HG03378 (cell line): ENCODE results near the gene CBX7.

Source experiments
- ATAC-seq: cut with Tn5 transposase; IDR thresholded peaks from one replicate; pipeline ENCODE4 v1.9.1; 2021; ENCODE audit warnings: mild to moderate bottlenecking, moderate library complexity; ENCODE audit not compliant: unreplicated experiment

Gene CBX7

GRCh38 chr22:39148026-39148726 is 4.3 kb downstream of the CBX7 start:
- no peak for ATAC-seq

GRCh38 chr22:39147335-39148025 is 5.0 kb downstream of the CBX7 start:
- ATAC-seq, result no peak

- ATAC-seq, result no peak
Observed at GRCh38 chr22:39146256-39147101, 6.0 kb downstream of the CBX7 start.

GRCh38 chr22:39144101-39144767 is 8.2 kb downstream of the CBX7 start:
- no peak for ATAC-seq

GRCh38 chr22:39142088-39142680 is 10.3 kb downstream of the CBX7 start:
- ATAC-seq, result no peak

GRCh38 chr22:39139933-39140332 is 12.5 kb downstream of the CBX7 start:
- ATAC-seq, result no peak

GRCh38 chr22:39138357-39138997 is 14.0 kb downstream of the CBX7 start:
- no peak for ATAC-seq

GRCh38 chr22:39136317-39136716 is 16.2 kb downstream of the CBX7 start:
- no peak for ATAC-seq

- ATAC-seq, result no peak
Observed at GRCh38 chr22:39135092-39135896, 17.2 kb downstream of the CBX7 start.

GRCh38 chr22:39134366-39135091 is 18.0 kb downstream of the CBX7 start:
- ATAC-seq, result no peak

- no peak for ATAC-seq
Observed at GRCh38 chr22:39133871-39134270, 18.6 kb downstream of the CBX7 start.

GRCh38 chr22:39132871-39133524 is 19.5 kb downstream of the CBX7 start:
- ATAC-seq, result no peak

- ATAC-seq, result no peak
Observed at GRCh38 chr22:39132281-39132680, 20.2 kb downstream of the CBX7 start.

GRCh38 chr22:39130892-39131855 is 21.3 kb downstream of the CBX7 start:
- no peak for ATAC-seq

GRCh38 chr22:39130152-39130704 is 22.3 kb downstream of the CBX7 start:
- ATAC-seq, result no peak

GRCh38 chr22:39129746-39130145 is 22.7 kb downstream of the CBX7 start:
- no peak for ATAC-seq

GRCh38 chr22:39129081-39129480 is 23.4 kb downstream of the CBX7 start:
- ATAC-seq, result no peak
